K562 (cell line): ENCODE data around the gene CCDC196. TPM values are rescaled to one million over a fixed set of nuclear protein-coding genes. Genes with fewer than 3 reads are reported as not detected.
A peak's percentile ranks its signal among the peaks of the same experiment; 100 is the strongest.

Source experiments
- C11orf30 ChIP-seq: fragments of 450-650 bp; IDR thresholded peaks from 2 replicates; pipeline ENCODE4 v1.6.1; 2016; ENCODE audit warnings: low read depth, mild to moderate bottlenecking
- CBX8 ChIP-seq: fragments of 200-600 bp; sonication (generic); IDR thresholded peaks from 2 replicates; pipeline ENCODE4 v1.6.1; 2012; ENCODE audit warnings: borderline replicate concordance, mixed run types, low read depth, mild to moderate bottlenecking, moderate library complexity, mixed read lengths, low read length, control low read depth, inconsistent platforms; ENCODE audit not compliant: poor library complexity, severe bottlenecking; ENCODE audit errors: extremely low read depth
- ETS2 ChIP-seq: IDR thresholded peaks from 2 replicates; pipeline ENCODE4 v1.6.1; 2016; ENCODE audit warnings: borderline replicate concordance, missing genetic modification characterization, mild to moderate bottlenecking, moderate library complexity, missing compliant biosample characterization; ENCODE audit not compliant: poor library complexity, severe bottlenecking
- FIP1L1 ChIP-seq: fragments of 200-400 bp; formaldehyde crosslinking; IDR thresholded peaks from 2 replicates; pipeline ENCODE4 v1.6.1; 2018; ENCODE audit warnings: mild to moderate bottlenecking, low read depth, low read length; ENCODE audit not compliant: poor library complexity, severe bottlenecking
- GABPB1 ChIP-seq: sonication (generic); formaldehyde crosslinking; IDR thresholded peaks from 2 replicates; pipeline ENCODE4 v1.8.0; 2022; ENCODE audit warnings: mild to moderate bottlenecking, missing genetic modification reagents
- GTF2B ChIP-seq: IDR thresholded peaks from 2 replicates; pipeline ENCODE4 v1.6.1; 2011; ENCODE audit not compliant: insufficient read length; ENCODE audit errors: extremely low read depth
- HDAC8 ChIP-seq: fragments of 450-650 bp; IDR thresholded peaks from 2 replicates; pipeline ENCODE4 v1.6.1; 2016; ENCODE audit warnings: mild to moderate bottlenecking, missing genetic modification characterization, moderate library complexity, missing compliant biosample characterization
- HINFP ChIP-seq: fragments of 450-650 bp; conservative IDR thresholded peaks from 2 replicates; pipeline ENCODE4 v1.6.1; 2016; ENCODE audit warnings: missing genetic modification characterization, low read depth, mild to moderate bottlenecking, control low read depth, missing compliant biosample characterization
- HMGXB4 ChIP-seq: sonication (generic); formaldehyde crosslinking; IDR thresholded peaks from 2 replicates; pipeline ENCODE4 v1.8.1; 2023; ENCODE audit warnings: mild to moderate bottlenecking, missing genetic modification reagents
- KAT8 ChIP-seq: fragments of 450-650 bp; IDR thresholded peaks from 2 replicates; pipeline ENCODE4 v1.6.1; 2016; ENCODE audit warnings: low read depth, mild to moderate bottlenecking
- LCOR ChIP-seq: sonication (generic); formaldehyde crosslinking; IDR thresholded peaks from 2 replicates; pipeline ENCODE4 v1.8.0; 2022; ENCODE audit warnings: mild to moderate bottlenecking, missing genetic modification reagents
- MTA2 ChIP-seq: fragments of 450-650 bp; IDR thresholded peaks from 2 replicates; pipeline ENCODE4 v1.6.1; 2016; ENCODE audit warnings: low read depth
- NR2C2 ChIP-seq, 2 experiments: fragments of 200-800 bp in 1 of 2; sonication (Bioruptor generic) in 1 of 2; sonication (generic) in 1 of 2; formaldehyde crosslinking in 1 of 2; IDR thresholded peaks; 2 replicates each; pipeline versions ENCODE4 v1.6.1 to v1.8.0; 2016 to 2022; ENCODE audit warnings: mild to moderate bottlenecking in 1 of 2, missing compliant biosample characterization in 1 of 2, missing genetic modification characterization in 1 of 2, missing genetic modification reagents in 1 of 2
- RBM39 ChIP-seq: fragments of 200-400 bp; formaldehyde crosslinking; optimal IDR thresholded peaks from 2 replicates; pipeline ENCODE3; 2018; ENCODE audit warnings: low read depth, low read length
- SIRT6 ChIP-seq: IDR thresholded peaks from one replicate; pipeline ENCODE4 v1.6.1; 2012; ENCODE audit warnings: low read depth, mild to moderate bottlenecking, control low read depth, inconsistent platforms, low read length, moderate library complexity
- TEAD2 ChIP-seq: fragments of 450-650 bp; IDR thresholded peaks from 2 replicates; pipeline ENCODE4 v1.6.1; 2016; ENCODE audit warnings: missing genetic modification characterization, control low read depth, missing compliant biosample characterization
- YY1 ChIP-seq, 3 experiments: IDR thresholded peaks; 2 replicates each; pipeline ENCODE4 v1.6.1; 2011; ENCODE audit warnings: low read length in 2 of 3, mild to moderate bottlenecking in 2 of 3, moderate library complexity in 2 of 3, borderline replicate concordance in 1 of 3, control low read depth in 1 of 3, low read depth in 1 of 3; ENCODE audit not compliant: insufficient read depth in 3 of 3, insufficient replicate concordance in 2 of 3, control insufficient read depth in 1 of 3, insufficient read length in 1 of 3; ENCODE audit errors: extremely low read depth in 1 of 3
- ZEB2 ChIP-seq: fragments of 450-650 bp; IDR thresholded peaks from 2 replicates; pipeline ENCODE4 v1.6.1; 2016
- ZNF668 ChIP-seq: fragments of 250-450 bp; sonication (Bioruptor Pico); IDR thresholded peaks from 2 replicates; pipeline ENCODE4 v1.8.0; 2022; ENCODE audit warnings: mild to moderate bottlenecking, inconsistent platforms
- polyA plus RNA-seq, 8 experiments: library from polyadenylated mRNA; depleted of rRNA in 4 of 8; stranded (reverse) in 5 of 8; unstranded in 3 of 8; fragments of >200 nt; fragmentation: Nextera tagmentation in 2 of 8; fragmentation: Illumina TruSeq in 1 of 8; extraction: Ambion mirVana in 2 of 8; extraction: Trizol in 1 of 8; gene quantifications; 2 replicates each; pipeline versions ENCODE4 v1.2.1 to v1.2.3, GENCODE V29; 2011 to 2014; ENCODE audit warnings: inconsistent platforms in 1 of 8, missing spikeins in 1 of 8
- total RNA-seq, 7 experiments: library from RNA; depleted of rRNA in 6 of 7; stranded (reverse); fragments of >200 nt in 6 of 7; fragmentation: Illumina TruSeq in 2 of 7; extraction: Trizol in 2 of 7; gene quantifications; 2 replicates each; pipeline versions ENCODE4 v1.2.1 to v1.2.3, GENCODE V29; 2011 to 2021; ENCODE audit warnings: low replicate concordance in 1 of 7

Gene CCDC196
- total and polyA plus RNA-seq, 9 of the 15 experiments (the other 6 are each of a cell fraction or from before 2014, with no cell fraction given), result not detected

- TF ChIP-seq NR2C2 (CRISPR knock-in tag; IDR thresholded peaks at IDR 0.05) (no peak), NR2C2 (tag; IDR thresholded peaks at IDR 0.05) (peak; percentile 30; the same call in 1 of the 2 replicates), SIRT6 (no peak), MTA2 (no peak), HINFP (tag) (no peak), ZNF668 (CRISPR knock-in tag) (no peak), ZEB2 (no peak; the same call in 1 of the 2 replicates), GTF2B (no peak), C11orf30 (peak; percentile 16; the same call in 1 of the 2 replicates), HMGXB4 (CRISPR knock-in tag) (no peak), HDAC8 (tag) (no peak), LCOR (CRISPR knock-in tag) (no peak), KAT8 (no peak), RBM39 (no peak), ETS2 (tag) (no peak), TEAD2 (no peak), GABPB1 (no peak; the same call in 1 of the 2 replicates), FIP1L1 (peak; percentile 38), CBX8 (no peak), YY1 (IDR thresholded peaks at IDR 0.05; ENCODE audit: borderline replicate concordance in 1 of 3, control insufficient read depth in 1 of 3, extremely low read depth in 1 of 3, insufficient read depth in 3 of 3, insufficient read length in 1 of 3, insufficient replicate concordance in 2 of 3, low read depth in 1 of 3, low read length in 2 of 3) (peak; percentile 12 to 81 (median 60))
Observed at GRCh38 chr14:66507722-66508546, 21.8 kb downstream of the CCDC196 start, which contains the start of gene GPHN (continued).
